T47D (cell line): ENCODE measurements around the gene P2RY11.

Source experiments
- DNase-seq, 2 experiments: peaks; one replicate each; pipeline versions ENCODE4 v3.0.0 to v3.0.0-alpha.2; 2011 to 2012; ENCODE audit warnings: low read depth in 1 of 2, low spot score in 1 of 2
- JUND ChIP-seq: IDR thresholded peaks from 2 replicates; pipeline ENCODE4 v1.6.1; 2012; ENCODE audit warnings: low read depth
- in situ Hi-C: cut with HindIII; loops from 2 replicates; pipeline ENCODE4 v1.10.0; 2016; ENCODE audit warnings: low sequenced_read_pairs, low pct_unique_long_range_greater_than_20kb

The P2RY11 gene

GRCh38 chr19:10142701-10143375 is 31.3 kb downstream of the P2RY11 start:
- no peak for DNase-seq
- in situ Hi-C loops, result no loop called here
- no peak for TF ChIP-seq JUND

GRCh38 chr19:10143681-10144080 is 32.2 kb downstream of the P2RY11 start:
- TF ChIP-seq JUND, result no peak
- no peak for DNase-seq
- in situ Hi-C loops, result no loop called here

- no peak for TF ChIP-seq JUND
- in situ Hi-C loops, result no loop called here
- no peak for DNase-seq
Measured at GRCh38 chr19:10144361-10144760, 32.9 kb downstream of the P2RY11 start.

GRCh38 chr19:10145031-10145430 is 33.5 kb downstream of the P2RY11 start:
- in situ Hi-C loops, result no loop called here
- no peak for TF ChIP-seq JUND
- no peak for DNase-seq

GRCh38 chr19:10146142-10146541 is 34.6 kb downstream of the P2RY11 start:
- in situ Hi-C loops, result no loop called here
- no peak for DNase-seq
- TF ChIP-seq JUND, result no peak

GRCh38 chr19:10149427-10149826 is 37.9 kb downstream of the P2RY11 start:
- in situ Hi-C loops, result no loop called here
- DNase-seq, result no peak
- TF ChIP-seq JUND, result no peak

- no peak for DNase-seq
- in situ Hi-C loops, result no loop called here
- no peak for TF ChIP-seq JUND
Measured at GRCh38 chr19:10151521-10151920, 40.0 kb downstream of the P2RY11 start.

GRCh38 chr19:10152100-10152499 is 40.6 kb downstream of the P2RY11 start:
- in situ Hi-C loops, result no loop called here
- no peak for TF ChIP-seq JUND
- DNase-seq, result no peak

- DNase-seq, result no peak
- TF ChIP-seq JUND, result no peak
- in situ Hi-C loops, result no loop called here
Measured at GRCh38 chr19:10155839-10156238, 44.3 kb downstream of the P2RY11 start.

- TF ChIP-seq JUND, result no peak
- in situ Hi-C loops, result no loop called here
Measured at GRCh38 chr19:10158071-10158470, 46.6 kb downstream of the P2RY11 start.

GRCh38 chr19:10158485-10158884 is 47.0 kb downstream of the P2RY11 start:
- no peak for DNase-seq
- in situ Hi-C loops, result no loop called here
- TF ChIP-seq JUND, result no peak

More at GRCh38 chr19:10158071-10158470, 46.6 kb downstream of the P2RY11 start:
- DNase-seq, result no peak

GRCh38 chr19:10159610-10160009 is 48.1 kb downstream of the P2RY11 start:
- DNase-seq, result no peak
- TF ChIP-seq JUND, result no peak
- in situ Hi-C loops, result no loop called here

GRCh38 chr19:10163536-10163935 is 52.0 kb downstream of the P2RY11 start:
- DNase-seq, result no peak
- in situ Hi-C loops, result no loop called here
- no peak for TF ChIP-seq JUND
